SK-N-SH (cell line): ENCODE results near the gene MAP3K9. TPM values are rescaled to one million over a fixed set of nuclear protein-coding genes. Genes with fewer than 3 reads are reported as not detected.

Source experiments
- CTCF ChIA-PET: fragments of 300-600, 350-600 bp; formaldehyde crosslinking; extraction: SDS; loops from one replicate; lab custom pipeline; 2021; lab: Yijun Ruan, JAX
- POLR2A ChIA-PET: fragments of 350-600 bp; sonication (Branson Sonifier 250); formaldehyde crosslinking; extraction: SDS; loops from one replicate; lab custom pipeline; 2020; ENCODE audit warnings: antibody characterized with exemption, inconsistent platforms; lab: Yijun Ruan, JAX
- DNase-seq: peaks from one replicate; pipeline ENCODE4 v3.0.0; 2012
- H2AFZ ChIP-seq: fragments of 200-600 bp; sonication (generic); 2 replicates; pipeline ENCODE4 v1.8.1; 2016; ENCODE audit warnings: antibody characterized with exemption, mild to moderate bottlenecking, low read depth
- H3F3A ChIP-seq: fragments of 200-600 bp; sonication (generic); replicated peaks from 2 replicates; pipeline ENCODE3; 2016; ENCODE audit warnings: antibody characterized with exemption, mild to moderate bottlenecking; ENCODE audit not compliant: insufficient read depth
- H3K27ac ChIP-seq, 2 experiments: fragments of 200-500 bp in 1 of 2; fragments of 200-600 bp in 1 of 2; sonication (Bioruptor generic) in 1 of 2; sonication (generic), shearing (Covaris generic) in 1 of 2; 2 replicates each; pipeline versions ENCODE4 v1.5.1 to v1.6.1; 2014 to 2016; ENCODE audit warnings: low read depth in 2 of 2, inconsistent platforms in 1 of 2, low read length in 1 of 2, mild to moderate bottlenecking in 1 of 2, mixed read lengths in 1 of 2
- H3K27me3 ChIP-seq: fragments of 200-600 bp; sonication (generic), shearing (Covaris generic); 2 replicates; pipeline ENCODE4 v1.6.1; 2016; ENCODE audit warnings: mixed run types; ENCODE audit not compliant: insufficient read depth
- H3K36me3 ChIP-seq, 2 experiments: fragments of 200-500 bp in 1 of 2; fragments of 200-600 bp in 1 of 2; sonication (Bioruptor generic) in 1 of 2; sonication (generic) in 1 of 2; replicated peaks in 1 of 2; 2 replicates each; pipeline versions ENCODE3 to v1.5.1; 2014 to 2016; ENCODE audit warnings: low read length in 1 of 2, mild to moderate bottlenecking in 1 of 2; ENCODE audit not compliant: insufficient read depth in 2 of 2, control insufficient read depth in 1 of 2
- H3K4me1 ChIP-seq, 2 experiments: fragments of 200-500 bp in 1 of 2; fragments of 200-600 bp in 1 of 2; sonication (Bioruptor generic) in 1 of 2; sonication (generic), shearing (Covaris generic) in 1 of 2; 2 replicates each; pipeline versions ENCODE4 v1.5.1 to v1.6.1; 2014 to 2016; ENCODE audit warnings: low read depth in 1 of 2, low read length in 1 of 2, mixed run types in 1 of 2; ENCODE audit not compliant: insufficient read depth in 2 of 2, control insufficient read depth in 1 of 2
- H3K4me2 ChIP-seq: fragments of 200-600 bp; sonication (generic), shearing (Covaris generic); 2 replicates; pipeline ENCODE4 v1.6.1; 2017; ENCODE audit warnings: mixed run types
- H3K4me3 ChIP-seq, 2 experiments: fragments of 200-500 bp in 1 of 2; fragments of 200-600 bp in 1 of 2; sonication (Bioruptor generic) in 1 of 2; sonication (generic), shearing (Covaris generic) in 1 of 2; 2 replicates each; pipeline versions ENCODE4 v1.5.1 to v1.8.1; 2014 to 2016; ENCODE audit warnings: low read depth in 2 of 2, inconsistent platforms in 1 of 2, low read length in 1 of 2, mild to moderate bottlenecking in 1 of 2, mixed read lengths in 1 of 2, moderate library complexity in 1 of 2
- H3K79me2 ChIP-seq: fragments of 200-600 bp; sonication (generic); 2 replicates; pipeline ENCODE4 v1.8.1; 2017; ENCODE audit warnings: mild to moderate bottlenecking; ENCODE audit not compliant: insufficient read depth
- H3K9ac ChIP-seq: fragments of 200-600 bp; sonication (generic); 2 replicates; pipeline ENCODE4 v1.6.1; 2017; ENCODE audit warnings: mixed run types
- H3K9me2 ChIP-seq: fragments of 200-600 bp; sonication (generic); 2 replicates; pipeline ENCODE4 v1.6.1; 2017; ENCODE audit warnings: mixed run types
- H3K9me3 ChIP-seq: fragments of 200-600 bp; sonication (generic); 2 replicates; pipeline ENCODE4 v1.6.1; 2017; ENCODE audit warnings: mixed run types, mild to moderate bottlenecking, moderate library complexity
- H4K20me1 ChIP-seq: fragments of 200-600 bp; sonication (generic); 2 replicates; pipeline ENCODE4 v1.6.1; 2017; ENCODE audit warnings: mild to moderate bottlenecking, mixed run types; ENCODE audit not compliant: insufficient read depth
- CTCF ChIP-seq: fragments of 200-600 bp; sonication (generic); IDR thresholded peaks from 2 replicates; pipeline ENCODE4 v1.6.1; 2017; ENCODE audit warnings: antibody characterized with exemption, mild to moderate bottlenecking, moderate library complexity
- FOSL2 ChIP-seq: IDR thresholded peaks from 2 replicates; pipeline ENCODE4 v1.4.0; 2012; ENCODE audit warnings: low read depth, mild to moderate bottlenecking, moderate library complexity, borderline replicate concordance
- FOXM1 ChIP-seq: IDR thresholded peaks from 2 replicates; pipeline ENCODE4 v1.4.0; 2012; ENCODE audit warnings: low read depth, mild to moderate bottlenecking
- JUND ChIP-seq: IDR thresholded peaks from 2 replicates; pipeline ENCODE4 v1.4.0; 2012
- MAX ChIP-seq: IDR thresholded peaks from 2 replicates; pipeline ENCODE4 v1.4.0; 2012; ENCODE audit warnings: low read depth
- PBX3 ChIP-seq: IDR thresholded peaks from 2 replicates; pipeline ENCODE4; 2012
- POLR2AphosphoS5 ChIP-seq: IDR thresholded peaks from 2 replicates; pipeline ENCODE4 v1.6.1; 2012; ENCODE audit warnings: low read depth, low read length
- RAD21 ChIP-seq: IDR thresholded peaks from 2 replicates; pipeline ENCODE4 v1.6.1; 2012; ENCODE audit warnings: mild to moderate bottlenecking, low read length
- RXRA ChIP-seq: IDR thresholded peaks from 2 replicates; pipeline ENCODE4 v1.4.0; 2012; ENCODE audit warnings: low read depth, mild to moderate bottlenecking, borderline replicate concordance
- SMC3 ChIP-seq: IDR thresholded peaks from 2 replicates; pipeline ENCODE4 v1.6.1; 2012; ENCODE audit warnings: low read depth, low read length, improper control_type of control experiment
- WGBS: methylation state at CpG from one replicate; pipeline ENCODE4 v1.1.6; 2017; ENCODE audit warnings: low lambda C conversion rate; 5-methylcytosine and 5-hydroxymethylcytosine counted together
- polyA plus RNA-seq, 3 experiments: library from polyadenylated mRNA; depleted of rRNA; stranded (reverse); fragments of >200 nt; gene quantifications; 2 replicates each; pipeline ENCODE4 v1.2.3, GENCODE V29; 2012

The MAP3K9 gene
- polyA plus RNA-seq, 1 of the 3 experiments (the other 2 are of a cell fraction): 2.0 TPM

- Histone ChIP-seq H3K4me2 (no peak overlapping the region), H3K27ac (no peak overlapping the region), H3K9me3 (no peaks in the 10 kb centered on the region), H3K79me2 (no peaks in the 10 kb centered on the region), H2AFZ (no peak overlapping the region), H3K4me3 (no peak overlapping the region), H3K36me3 (no peaks in the 10 kb centered on the region), H4K20me1 (no peaks in the 10 kb centered on the region), H3K27me3 (no peaks in the 10 kb centered on the region), H3F3A (peaks cover 2% of the 10 kb centered on the region), H3K4me1 (peaks cover 4 to 9% of the 10 kb centered on the region in 2 experiments; a peak in 3 of 4 replicates), H3K9ac (no peak overlapping the region), H3K9me2 (no peaks in the 10 kb centered on the region)
- ChIA-PET CTCF (interaction anchor here (0.7 to 5.9 kb wide), 20 partner anchors 8 to 113 kb away, joined by 3 to 39 read pairs (median 4); partner anchors contain the start of gene MED6), POLR2A (no interaction called here)
- peak; percentile 50 for DNase-seq
- WGBS: 12% methylated on average over 8 of the region's 8 CpGs
- peak; percentile 68 for TF ChIP-seq RAD21
- no peak for TF ChIP-seq FOSL2
- no peak for TF ChIP-seq JUND
- peak; percentile 62 for TF ChIP-seq SMC3
- TF ChIP-seq RXRA: no peak
- TF ChIP-seq CTCF: peak; percentile 84
Measured at GRCh38 chr14:70714055-70714550, 95.2 kb downstream of the MAP3K9 start.

- CTCF ChIA-PET: interaction anchor here (0.7 to 5.9 kb wide), 21 partner anchors 9 to 668 kb away, joined by 3 to 39 read pairs (median 3); partner anchors contain the start of gene MED6
- no peaks in the 10 kb centered on the region for H3K9me2 ChIP-seq
- no peak for TF ChIP-seq PBX3
- no peak for TF ChIP-seq FOXM1
- TF ChIP-seq POLR2AphosphoS5: no peak
- TF ChIP-seq MAX: no peak
- POLR2A ChIA-PET: no interaction called here
- no peaks in the 10 kb centered on the region for H4K20me1 ChIP-seq
- no peak overlapping the region for H3K4me3 ChIP-seq
- H3K36me3 ChIP-seq: no peaks in the 10 kb centered on the region
- peaks cover 2% of the 10 kb centered on the region for H3F3A ChIP-seq
- H3K27me3 ChIP-seq: no peaks in the 10 kb centered on the region
- H3K4me1 ChIP-seq: peaks cover 4 to 9% of the 10 kb centered on the region in 2 experiments; a peak in 3 of 4 replicates
- no peaks in the 10 kb centered on the region for H3K79me2 ChIP-seq
- H3K4me2 ChIP-seq: no peak overlapping the region
- H3K27ac ChIP-seq: no peak overlapping the region
- 62% methylated on average over 3 of the region's 3 CpGs for WGBS
- H2AFZ ChIP-seq: no peak overlapping the region
- no peaks in the 10 kb centered on the region for H3K9me3 ChIP-seq
- no peak for DNase-seq
- H3K9ac ChIP-seq: no peak overlapping the region
Measured at GRCh38 chr14:70713511-70713916, 95.8 kb downstream of the MAP3K9 start.
